HG02943 (cell line): ENCODE measurements around the gene NR6A1.

ENCODE experiments used
- ATAC-seq: cut with Tn5 transposase; IDR thresholded peaks from one replicate; pipeline ENCODE4 v1.9.1; 2021; ENCODE audit warnings: mild to moderate bottlenecking, low read depth, moderate library complexity; ENCODE audit not compliant: unreplicated experiment

Gene NR6A1

DNA sequence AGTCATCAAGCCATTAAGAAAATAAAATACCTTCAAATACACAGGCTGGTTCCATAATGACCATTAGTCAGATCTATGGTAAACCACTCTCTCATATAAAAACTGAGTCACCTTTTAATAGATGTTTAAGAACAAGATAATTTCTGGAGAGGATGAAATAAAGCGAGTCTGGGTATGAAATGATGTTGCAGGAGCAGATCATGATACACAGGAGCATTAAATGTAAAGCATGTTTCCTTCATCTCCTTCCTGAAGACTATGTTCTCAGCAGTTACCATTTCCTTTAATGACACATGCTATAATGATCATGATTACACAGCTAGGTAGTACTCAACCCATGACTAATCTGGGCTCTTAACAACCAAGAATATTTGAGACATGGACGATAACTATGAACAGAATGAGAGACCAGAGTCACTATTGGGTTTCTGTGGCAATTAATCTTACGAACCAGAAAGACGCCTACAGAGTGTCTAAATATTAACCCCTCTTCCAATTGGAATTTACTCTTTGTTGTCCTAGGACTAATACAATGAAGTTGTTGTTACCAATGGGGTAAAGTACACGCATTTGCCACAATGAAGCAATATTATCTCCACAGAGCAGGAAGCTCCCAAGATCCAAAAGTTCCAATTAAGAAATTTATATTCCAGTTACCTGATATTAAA lies 105.6 kb downstream of the NR6A1 start:
- no peak for ATAC-seq

DNA sequence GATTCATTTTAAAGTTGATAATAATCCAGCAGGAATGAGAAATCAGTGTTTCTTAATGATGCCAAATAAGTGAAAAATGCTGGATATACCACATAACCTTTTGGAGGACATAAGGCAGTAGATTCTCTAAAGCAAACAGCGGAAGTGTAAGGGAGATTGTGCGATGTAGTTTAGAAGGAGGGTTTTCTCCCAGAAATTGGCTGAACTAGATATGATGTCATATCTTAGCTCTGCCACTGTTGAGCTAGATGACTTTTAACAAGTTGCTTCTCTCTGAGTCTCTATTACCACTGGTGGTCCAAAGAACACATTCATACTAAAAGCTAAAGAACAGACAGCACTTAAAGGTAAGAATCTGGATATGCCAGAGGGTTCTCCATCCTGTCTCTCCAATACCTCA lies 107.0 kb downstream of the NR6A1 start:
- no peak for ATAC-seq

DNA sequence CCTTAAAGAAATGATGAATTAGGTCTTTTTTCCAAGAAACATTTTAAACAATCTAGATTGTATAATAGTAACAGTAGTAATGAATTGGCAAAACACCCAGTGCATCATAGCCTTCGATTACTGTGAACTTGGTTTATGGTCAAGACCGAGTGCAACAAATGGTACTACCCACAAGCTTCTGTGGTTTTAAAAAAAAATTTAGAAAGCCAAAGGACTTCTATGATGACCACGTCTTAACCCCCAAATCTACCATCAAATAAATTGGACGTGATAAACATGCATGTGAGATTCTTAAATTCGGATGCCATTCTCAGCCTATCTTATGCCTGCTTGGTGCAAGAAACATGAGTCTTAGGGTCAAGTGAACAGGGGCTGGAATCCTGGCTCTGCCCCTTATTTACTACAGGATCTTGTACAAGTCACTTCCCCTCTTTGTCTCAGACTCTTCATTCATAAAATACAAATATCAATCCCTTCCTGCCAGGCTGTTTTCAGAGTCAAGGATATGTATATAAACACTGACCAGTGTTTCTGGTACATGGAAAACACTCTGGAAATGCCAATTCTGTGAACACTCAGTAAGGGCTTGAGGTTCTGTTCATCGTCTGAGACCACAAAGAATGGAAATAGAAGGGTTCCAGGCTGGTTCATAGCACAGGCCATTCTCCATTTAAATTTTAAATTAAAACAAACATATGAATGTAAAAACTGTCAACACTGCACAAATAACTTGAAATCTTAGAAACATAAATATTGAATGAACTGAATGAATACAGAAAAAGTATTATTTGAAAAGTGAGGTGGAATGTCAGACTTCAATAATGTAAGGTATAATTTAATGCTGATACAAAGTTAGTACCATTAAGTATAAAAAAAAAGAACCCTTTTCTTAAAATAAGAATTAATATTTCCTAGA lies 107.8 kb downstream of the NR6A1 start:
- no peak for ATAC-seq

GRCh38 chr9:124662561-124662960 lies 108.5 kb downstream of the NR6A1 start:
- no peak for ATAC-seq

- no peak for ATAC-seq
Observed at GRCh38 chr9:124661271-124661670, 109.8 kb downstream of the NR6A1 start.

- no peak for ATAC-seq
Observed at GRCh38 chr9:124660341-124660801, 110.7 kb downstream of the NR6A1 start.

- ATAC-seq = peak; percentile 46
Observed at GRCh38 chr9:124659099-124659659, 111.9 kb downstream of the NR6A1 start.

GRCh38 chr9:124658165-124659017 lies 112.7 kb downstream of the NR6A1 start:
- ATAC-seq = peak; percentile 85

DNA sequence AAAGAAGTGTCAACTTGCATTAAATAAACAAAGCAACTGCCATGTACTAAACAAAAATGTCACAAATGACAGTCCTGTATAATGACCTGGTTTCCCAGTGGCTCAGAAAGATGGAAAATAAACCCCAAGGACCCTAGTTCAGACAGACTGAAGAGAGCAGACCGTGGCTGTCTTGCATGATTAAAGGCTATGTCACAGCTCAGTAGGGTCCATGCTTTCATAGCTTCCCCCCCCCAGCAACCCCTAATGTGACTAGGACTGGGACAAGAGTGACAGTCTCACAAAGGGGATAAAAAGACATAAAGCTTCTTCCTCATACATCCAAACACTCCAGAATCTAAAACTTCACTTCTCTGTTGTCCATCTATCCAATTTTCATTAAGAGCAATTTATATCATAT lies 113.6 kb downstream of the NR6A1 start:
- no peak for ATAC-seq

GRCh38 chr9:124654431-124654830 lies 116.7 kb downstream of the NR6A1 start:
- no peak for ATAC-seq

DNA sequence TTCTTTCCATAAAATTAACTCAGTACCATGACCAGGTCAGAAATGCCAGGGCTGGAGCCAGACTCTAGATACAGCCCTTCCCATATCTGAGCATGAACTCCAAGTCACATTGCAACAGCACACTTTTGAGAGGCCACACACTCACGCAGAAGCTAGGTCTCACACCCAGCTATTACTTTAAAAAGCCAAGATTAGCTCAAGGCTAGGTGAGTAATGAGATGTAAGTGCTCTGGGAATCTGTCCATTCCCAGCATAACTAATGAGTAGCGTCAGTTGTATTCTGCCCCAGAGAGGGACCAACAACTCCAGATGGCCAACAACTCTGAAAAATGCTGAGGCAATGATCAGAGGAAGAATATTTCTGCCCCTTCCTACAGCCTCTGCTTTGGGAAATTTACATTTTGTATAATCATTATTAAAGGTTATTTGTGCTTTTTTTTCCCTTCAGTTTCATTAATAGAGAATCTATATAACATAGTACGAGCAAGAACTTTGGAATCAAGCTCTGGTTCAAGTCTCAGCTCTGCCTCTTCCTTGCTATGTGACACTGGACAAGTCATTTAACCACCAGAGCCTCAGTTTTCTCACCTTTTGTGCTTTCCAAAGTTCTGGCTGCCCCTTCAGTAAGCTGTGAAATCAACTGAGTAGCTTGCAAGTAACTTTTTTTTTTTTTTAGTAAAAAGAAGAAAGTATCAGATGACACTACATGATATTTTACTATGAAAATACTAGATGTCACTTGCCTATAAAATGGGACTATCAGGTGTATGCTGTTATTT lies 118.3 kb downstream of the NR6A1 start:
- ATAC-seq = no peak

- no peak for ATAC-seq
Observed at GRCh38 chr9:124652203-124652602, 118.9 kb downstream of the NR6A1 start.

GRCh38 chr9:124645274-124645673 lies 125.8 kb downstream of the NR6A1 start:
- ATAC-seq = no peak

GRCh38 chr9:124639637-124640036 lies 131.5 kb downstream of the NR6A1 start:
- ATAC-seq = no peak

DNA sequence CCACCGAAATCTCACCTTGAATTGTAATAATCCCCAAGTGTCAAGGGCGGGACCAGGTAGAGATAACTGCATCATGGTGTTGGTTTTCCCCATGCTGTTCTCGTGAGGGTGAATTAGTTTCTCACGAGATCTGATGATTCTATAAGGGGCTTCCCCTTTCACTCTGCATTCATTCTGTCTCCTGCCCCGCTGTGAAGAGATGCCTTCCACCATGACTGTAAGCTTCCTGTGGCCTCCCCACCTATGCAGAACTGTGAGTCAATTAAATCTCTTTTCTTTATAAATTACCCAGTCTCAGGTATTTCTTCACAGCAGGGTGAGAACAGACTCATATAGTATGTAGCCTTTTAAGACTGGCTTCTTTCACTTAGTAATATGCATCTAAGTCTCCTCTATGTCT lies 135.8 kb downstream of the NR6A1 start:
- no peak for ATAC-seq

DNA sequence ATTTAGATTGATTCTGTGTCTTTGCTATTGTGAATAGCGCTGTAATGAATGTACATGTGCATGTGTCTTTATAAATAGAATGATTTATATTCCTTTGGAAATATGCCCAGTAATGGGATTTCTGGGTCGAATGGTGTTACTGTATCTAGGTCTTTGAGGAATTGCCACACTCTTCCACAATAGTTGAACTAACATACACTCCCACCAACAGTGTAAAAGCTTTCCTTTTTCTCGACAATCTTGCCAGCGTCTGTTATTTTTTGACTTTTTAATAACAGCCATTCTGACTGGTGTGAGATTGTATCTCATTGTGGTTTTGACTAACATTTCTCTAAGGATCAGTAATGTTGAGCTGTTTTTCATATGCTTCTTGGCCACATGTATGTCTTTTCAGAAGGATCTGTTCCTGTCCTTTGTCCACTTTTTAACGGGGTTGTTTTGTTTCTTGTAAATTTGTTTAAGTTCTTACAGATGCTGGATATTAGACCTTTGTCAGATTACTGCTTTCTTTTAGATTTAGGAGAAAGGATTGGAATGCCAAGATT lies 139.0 kb downstream of the NR6A1 start:
- no peak for ATAC-seq

DNA sequence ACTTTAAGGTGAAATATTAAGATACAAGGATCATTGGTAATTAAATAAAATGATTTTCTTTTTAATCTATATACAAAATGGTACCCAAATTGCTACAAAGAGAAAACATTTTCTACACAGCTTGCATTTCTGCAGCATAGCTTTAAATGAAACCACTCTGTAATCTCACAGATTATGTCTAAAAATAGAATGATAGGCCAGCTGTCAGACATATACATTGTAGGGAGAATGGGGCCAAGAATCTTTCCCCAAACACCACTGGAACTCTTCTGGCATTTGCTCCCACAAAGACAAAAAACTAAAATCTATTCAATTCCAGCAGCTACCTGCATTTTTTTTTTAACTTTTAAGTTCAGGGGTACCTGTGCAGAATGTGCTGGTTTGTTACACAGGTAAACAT lies 139.8 kb downstream of the NR6A1 start:
- ATAC-seq = no peak

DNA sequence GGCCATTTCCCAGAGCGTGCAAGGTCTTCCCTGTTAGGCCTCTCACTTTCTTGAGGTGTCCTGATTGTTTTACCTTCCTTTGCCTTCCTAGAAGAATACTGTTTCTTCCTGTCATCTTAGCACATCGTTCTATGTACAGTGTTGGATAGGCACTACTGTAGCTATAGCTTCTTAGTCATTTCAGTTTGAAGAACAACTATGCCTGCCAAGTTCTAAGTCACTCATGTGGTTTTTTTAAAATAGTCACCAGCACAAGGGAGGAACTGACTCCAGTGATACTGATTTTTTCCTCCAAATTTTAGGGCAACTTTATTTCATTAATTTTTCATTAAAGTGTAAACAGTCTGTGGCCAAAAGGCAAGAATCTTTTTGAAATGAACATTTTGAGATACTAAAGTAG lies 141.5 kb downstream of the NR6A1 start:
- no peak for ATAC-seq

- ATAC-seq = no peak
Observed at GRCh38 chr9:124628741-124629140, 142.4 kb downstream of the NR6A1 start.
